HepG2 (cell line): ENCODE results near the gene SYT1. TPM values are rescaled to one million over a fixed set of nuclear protein-coding genes. Genes with fewer than 3 reads are reported as not detected.

ENCODE experiments used
- AKAP8 ChIP-seq: sonication (generic); formaldehyde crosslinking; IDR thresholded peaks from 2 replicates; pipeline ENCODE4 v1.5.1; 2020; ENCODE audit warnings: mild to moderate bottlenecking, missing genetic modification reagents
- CREB1 ChIP-seq, 2 experiments: fragments of 450-650 bp in 1 of 2; IDR thresholded peaks; 2 replicates each; pipeline ENCODE4 v1.6.1; 2016 to 2017; ENCODE audit warnings: control low read depth in 1 of 2, mild to moderate bottlenecking in 1 of 2, missing compliant biosample characterization in 1 of 2, missing genetic modification characterization in 1 of 2
- EP300 ChIP-seq, 3 experiments: sonication (generic) in 1 of 3; formaldehyde crosslinking in 1 of 3; IDR thresholded peaks; 2 replicates each; pipeline versions ENCODE4 v1.5.1 to v1.6.1; 2011 to 2020; ENCODE audit warnings: low read depth in 2 of 3, low read length in 2 of 3, borderline replicate concordance in 1 of 3, improper control_type of control experiment in 1 of 3, mild to moderate bottlenecking in 1 of 3, missing genetic modification reagents in 1 of 3, moderate library complexity in 1 of 3
- FOXP1 ChIP-seq, 2 experiments: fragments of 450-650 bp in 1 of 2; IDR thresholded peaks; 2 replicates each; pipeline ENCODE4 v1.6.1; 2017 to 2018; ENCODE audit warnings: antibody characterized with exemption in 1 of 2
- MED1 ChIP-seq: sonication (generic); formaldehyde crosslinking; IDR thresholded peaks from 2 replicates; pipeline ENCODE4 v1.4.0; 2020; ENCODE audit warnings: missing genetic modification reagents
- MXI1 ChIP-seq: IDR thresholded peaks from 3 replicates; pipeline ENCODE4 v1.6.1; 2012; ENCODE audit warnings: low read depth, low read length, inconsistent platforms, borderline replicate concordance
- RARA ChIP-seq: IDR thresholded peaks from 2 replicates; pipeline ENCODE4 v1.6.1; 2016; ENCODE audit warnings: missing genetic modification reagents, missing compliant biosample characterization
- SIX4 ChIP-seq: sonication (generic); formaldehyde crosslinking; IDR thresholded peaks from 2 replicates; pipeline ENCODE4 v1.4.0; 2020; ENCODE audit warnings: missing genetic modification reagents
- ZNF780A ChIP-seq: sonication (generic); formaldehyde crosslinking; IDR thresholded peaks from 2 replicates; pipeline ENCODE4 v1.8.0; 2022; ENCODE audit warnings: mild to moderate bottlenecking, missing genetic modification reagents, moderate library complexity
- polyA plus RNA-seq, 8 experiments: library from polyadenylated mRNA; depleted of rRNA in 3 of 8; stranded (reverse) in 7 of 8; unstranded in 1 of 8; fragments of >200 nt; fragmentation: Illumina TruSeq in 4 of 8; extraction: Trizol in 4 of 8; gene quantifications; 2 replicates each; pipeline versions ENCODE4 v1.2.1 to v1.2.3, GENCODE V29; 2011 to 2016; ENCODE audit warnings: low read depth in 4 of 8, missing spikeins in 1 of 8, mixed read lengths in 1 of 8; ENCODE audit not compliant: insufficient read depth in 1 of 8
- total RNA-seq, 5 experiments: library from RNA; depleted of rRNA; stranded (reverse); fragments of >200 nt; fragmentation: Illumina TruSeq; extraction: Trizol; gene quantifications; 2 replicates each; pipeline ENCODE4 v1.2.3, GENCODE V29; 2016; ENCODE audit warnings: low read depth in 1 of 5
- TF ChIP-seq, protein P1 (sequence below): IDR thresholded peaks from 2 replicates; pipeline ENCODE4 v1.6.1; 2016; ENCODE audit warnings: mild to moderate bottlenecking
- TF ChIP-seq, protein P2 (sequence below), 2 experiments: sonication (generic) in 1 of 2; formaldehyde crosslinking in 1 of 2; IDR thresholded peaks; 2 replicates each; pipeline versions ENCODE4 v1.6.1 to v1.9.0; 2014 to 2022; ENCODE audit warnings: antibody characterized with exemption in 1 of 2, borderline replicate concordance in 1 of 2, inconsistent platforms in 1 of 2, low read depth in 1 of 2, missing genetic modification reagents in 1 of 2

SYT1 gene
- total and polyA plus RNA-seq, 2 of the 13 experiments (the other 11 are each of a cell fraction or from before 2014, with no cell fraction given) = not detected

- TF ChIP-seq RARA (CRISPR knock-in tag) (peak; percentile 76), EP300 (IDR thresholded peaks at IDR 0.05; ENCODE audit: low read depth in 2 of 2, low read length in 2 of 2) (peak in 1 of 2 experiments; percentile 13; a peak in 1 of 4 replicates), EP300 (CRISPR knock-in tag; IDR thresholded peaks at IDR 0.05; ENCODE audit: borderline replicate concordance) (no peak), AKAP8 (CRISPR knock-in tag) (no peak), CREB1 (IDR thresholded peaks at IDR 0.05) (peak; percentile 45), CREB1 (CRISPR knock-in tag; IDR thresholded peaks at IDR 0.05) (no peak), SIX4 (CRISPR knock-in tag) (no peak), MED1 (CRISPR knock-in tag) (no peak), ZNF780A (no peak), FOXP1 (IDR thresholded peaks at IDR 0.05) (no peak), FOXP1 (CRISPR knock-in tag; IDR thresholded peaks at IDR 0.05) (peak; percentile 48; the same call in 1 of the 2 replicates), MXI1 (peak; percentile 90; the same call in 1 of the 3 replicates)
- TF ChIP-seq, protein P1, sequence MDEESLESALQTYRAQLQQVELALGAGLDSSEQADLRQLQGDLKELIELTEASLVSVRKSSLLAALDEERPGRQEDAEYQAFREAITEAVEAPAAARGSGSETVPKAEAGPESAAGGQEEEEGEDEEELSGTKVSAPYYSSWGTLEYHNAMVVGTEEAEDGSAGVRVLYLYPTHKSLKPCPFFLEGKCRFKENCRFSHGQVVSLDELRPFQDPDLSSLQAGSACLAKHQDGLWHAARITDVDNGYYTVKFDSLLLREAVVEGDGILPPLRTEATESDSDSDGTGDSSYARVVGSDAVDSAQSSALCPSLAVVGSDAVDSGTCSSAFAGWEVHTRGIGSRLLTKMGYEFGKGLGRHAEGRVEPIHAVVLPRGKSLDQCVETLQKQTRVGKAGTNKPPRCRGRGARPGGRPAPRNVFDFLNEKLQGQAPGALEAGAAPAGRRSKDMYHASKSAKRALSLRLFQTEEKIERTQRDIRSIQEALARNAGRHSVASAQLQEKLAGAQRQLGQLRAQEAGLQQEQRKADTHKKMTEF = no peak
- TF ChIP-seq, protein P2, sequence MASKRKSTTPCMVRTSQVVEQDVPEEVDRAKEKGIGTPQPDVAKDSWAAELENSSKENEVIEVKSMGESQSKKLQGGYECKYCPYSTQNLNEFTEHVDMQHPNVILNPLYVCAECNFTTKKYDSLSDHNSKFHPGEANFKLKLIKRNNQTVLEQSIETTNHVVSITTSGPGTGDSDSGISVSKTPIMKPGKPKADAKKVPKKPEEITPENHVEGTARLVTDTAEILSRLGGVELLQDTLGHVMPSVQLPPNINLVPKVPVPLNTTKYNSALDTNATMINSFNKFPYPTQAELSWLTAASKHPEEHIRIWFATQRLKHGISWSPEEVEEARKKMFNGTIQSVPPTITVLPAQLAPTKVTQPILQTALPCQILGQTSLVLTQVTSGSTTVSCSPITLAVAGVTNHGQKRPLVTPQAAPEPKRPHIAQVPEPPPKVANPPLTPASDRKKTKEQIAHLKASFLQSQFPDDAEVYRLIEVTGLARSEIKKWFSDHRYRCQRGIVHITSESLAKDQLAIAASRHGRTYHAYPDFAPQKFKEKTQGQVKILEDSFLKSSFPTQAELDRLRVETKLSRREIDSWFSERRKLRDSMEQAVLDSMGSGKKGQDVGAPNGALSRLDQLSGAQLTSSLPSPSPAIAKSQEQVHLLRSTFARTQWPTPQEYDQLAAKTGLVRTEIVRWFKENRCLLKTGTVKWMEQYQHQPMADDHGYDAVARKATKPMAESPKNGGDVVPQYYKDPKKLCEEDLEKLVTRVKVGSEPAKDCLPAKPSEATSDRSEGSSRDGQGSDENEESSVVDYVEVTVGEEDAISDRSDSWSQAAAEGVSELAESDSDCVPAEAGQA (IDR thresholded peaks at IDR 0.05; ENCODE audit: low read depth) = no peak
- TF ChIP-seq, protein P2 (CRISPR knock-in tag; IDR thresholded peaks at IDR 0.05; ENCODE audit: borderline replicate concordance) = no peak
Measured at GRCh38 chr12:79451978-79452377, 587.4 kb downstream of the SYT1 start (continued).
